ENCODE data around the gene APOL1. TPM values are rescaled to one million over a fixed set of nuclear protein-coding genes. Genes with fewer than 3 reads are reported as not detected.
"Not testable (repeated sequence)": the region's sequence is repeated elsewhere in the genome, so short reads cannot be mapped to it uniquely, and the experiment has no call there.

APOL1 gene
- polyA plus RNA-seq, 1 experiment: 1.9 TPM

DNA sequence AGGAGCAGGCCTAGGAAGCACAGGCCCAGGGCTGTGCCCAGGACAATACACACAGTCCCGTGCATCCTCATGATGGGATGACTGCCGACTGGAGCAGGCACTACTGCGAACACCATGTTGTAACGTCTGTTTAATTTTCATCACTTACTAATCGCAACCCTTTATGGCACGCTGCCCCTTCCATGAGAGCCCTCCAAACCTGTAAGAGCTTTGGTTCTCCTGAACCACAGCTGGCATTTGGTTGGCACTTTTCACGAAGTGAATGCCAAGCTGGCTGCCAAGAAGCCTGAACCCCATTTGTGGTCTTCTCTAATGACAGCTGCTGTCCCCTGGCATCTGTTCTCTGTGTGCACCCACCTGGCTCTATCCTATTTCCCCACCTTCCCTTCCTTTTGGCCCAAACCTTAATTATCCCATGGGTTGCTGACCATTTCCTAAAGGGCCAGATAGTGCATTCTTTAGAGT lies 36.5 kb downstream of the APOL1 start:
- Histone ChIP-seq H3K27me3 (ENCODE audit: control insufficient read depth, insufficient read depth, low read length) (no peaks in the 10 kb centered on the region), H3K4me3 (ENCODE audit: low read depth, low read length) (no peak overlapping the region), H3K36me3 (ENCODE audit: control insufficient read depth, insufficient read depth, low read length) (peaks cover 74% of the 10 kb centered on the region)
- ChIA-PET CTCF (interaction anchor here (1.1 to 1.8 kb wide), 4 partner anchors 9 to 145 kb away, joined by 3 to 16 read pairs (median 4); no protein-coding TSS in a partner anchor), POLR2A (no interaction called here)
- no peak for TF ChIP-seq CTCF (IDR thresholded peaks at IDR 0.05; ENCODE audit: insufficient read depth, low read depth, low read length)
- no peak for DNase-seq (ENCODE audit: low read depth)

DNA sequence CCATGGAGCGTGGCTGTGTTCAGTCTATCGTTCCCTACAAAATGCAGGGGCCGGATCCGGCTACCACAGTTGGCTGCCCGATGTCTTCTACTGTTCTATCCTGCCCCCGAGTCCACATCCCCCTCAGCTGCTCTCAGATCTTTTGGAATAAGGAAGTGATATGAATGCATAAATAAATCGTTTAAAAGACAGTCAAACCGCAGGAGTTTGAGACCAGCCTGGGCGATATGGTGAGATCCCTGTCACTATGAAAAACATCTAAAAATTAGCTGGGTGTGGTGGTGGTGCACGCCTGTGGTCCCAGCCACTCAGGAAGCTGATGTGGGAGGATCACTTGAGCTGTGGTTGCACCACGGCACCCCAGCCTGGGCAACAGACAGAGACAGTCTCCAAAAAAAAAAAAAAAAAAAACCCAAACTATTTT lies 37.0 kb downstream of the APOL1 start:
- DNase-seq (ENCODE audit: low read depth); POLR2A ChIA-PET; H3K4me3 ChIP-seq (ENCODE audit: low read depth, low read length); H3K27me3 ChIP-seq (ENCODE audit: control insufficient read depth, insufficient read depth, low read length): not testable (repeated sequence)
- CTCF ChIA-PET: interaction anchor here (1.5 kb wide), 1 partner anchor 9 kb away, joined by 5 read pairs; no protein-coding TSS in a partner anchor
- H3K36me3 ChIP-seq (ENCODE audit: control insufficient read depth, insufficient read depth, low read length): peaks cover 73% of the 10 kb centered on the region

- DNase-seq (ENCODE audit: low read depth); POLR2A ChIA-PET; H3K27me3 ChIP-seq (ENCODE audit: control insufficient read depth, insufficient read depth, low read length); H3K4me3 ChIP-seq (ENCODE audit: low read depth, low read length); CTCF ChIA-PET: not testable (repeated sequence)
- peaks cover 73% of the 10 kb centered on the region for H3K36me3 ChIP-seq (ENCODE audit: control insufficient read depth, insufficient read depth, low read length)
Observed at GRCh38 chr22:36290391-36291075, 37.6 kb downstream of the APOL1 start.

- ChIA-PET CTCF (interaction anchor here (1.6 to 3.8 kb wide), 4 partner anchors 9 to 178 kb away, joined by 8 to 16 read pairs (median 12); no protein-coding TSS in a partner anchor), POLR2A (no interaction called here)
- no peak for TF ChIP-seq CTCF (IDR thresholded peaks at IDR 0.05; ENCODE audit: insufficient read depth, low read depth, low read length)
- no peaks in the 10 kb centered on the region for H3K27me3 ChIP-seq (ENCODE audit: control insufficient read depth, insufficient read depth, low read length)
- no peak overlapping the region for H3K4me3 ChIP-seq (ENCODE audit: low read depth, low read length)
- H3K36me3 ChIP-seq (ENCODE audit: control insufficient read depth, insufficient read depth, low read length): peaks cover 71% of the 10 kb centered on the region
- DNase-seq (ENCODE audit: low read depth): no peak
Observed at GRCh38 chr22:36291831-36292740, 39.2 kb downstream of the APOL1 start.

- TF ChIP-seq CTCF (IDR thresholded peaks at IDR 0.05; ENCODE audit: insufficient read depth, low read depth, low read length): no peak
- no peaks in the 10 kb centered on the region for H3K27me3 ChIP-seq (ENCODE audit: control insufficient read depth, insufficient read depth, low read length)
- peaks cover 75% of the 10 kb centered on the region for H3K36me3 ChIP-seq (ENCODE audit: control insufficient read depth, insufficient read depth, low read length)
- H3K4me3 ChIP-seq (ENCODE audit: low read depth, low read length): no peak overlapping the region
- CTCF ChIA-PET: interaction anchor here (1.6 to 3.8 kb wide), 4 partner anchors 8 to 178 kb away, joined by 8 to 16 read pairs (median 12); no protein-coding TSS in a partner anchor
- POLR2A ChIA-PET: no interaction called here
- no peak for DNase-seq (ENCODE audit: low read depth)
Observed at GRCh38 chr22:36292823-36293530, 40.0 kb downstream of the APOL1 start.

Data from BJ (cell line).